Melanocyte of skin (primary cell): ENCODE data around the gene TRAPPC3L. TPM values are rescaled to one million over a fixed set of nuclear protein-coding genes. Genes with fewer than 3 reads are reported as not detected.

Experiments used
- total RNA-seq, 2 donors: library from RNA; depleted of rRNA; stranded (reverse); fragments of >200 nt; gene quantifications; 2 replicates each; pipeline ENCODE4 v1.2.3, GENCODE V29; 2012

The TRAPPC3L gene
- total RNA-seq: under 1 TPM in 1 of 2 donors, not detected in 1; under 0.01 TPM

GRCh38 chr6:116545651-116546050, at the start of gene TRAPPC3L:
TRAPPC3L (minus strand) TSS chr6:116545684; CDS start chr6:116545514, 170 bp downstream.

DNA sequence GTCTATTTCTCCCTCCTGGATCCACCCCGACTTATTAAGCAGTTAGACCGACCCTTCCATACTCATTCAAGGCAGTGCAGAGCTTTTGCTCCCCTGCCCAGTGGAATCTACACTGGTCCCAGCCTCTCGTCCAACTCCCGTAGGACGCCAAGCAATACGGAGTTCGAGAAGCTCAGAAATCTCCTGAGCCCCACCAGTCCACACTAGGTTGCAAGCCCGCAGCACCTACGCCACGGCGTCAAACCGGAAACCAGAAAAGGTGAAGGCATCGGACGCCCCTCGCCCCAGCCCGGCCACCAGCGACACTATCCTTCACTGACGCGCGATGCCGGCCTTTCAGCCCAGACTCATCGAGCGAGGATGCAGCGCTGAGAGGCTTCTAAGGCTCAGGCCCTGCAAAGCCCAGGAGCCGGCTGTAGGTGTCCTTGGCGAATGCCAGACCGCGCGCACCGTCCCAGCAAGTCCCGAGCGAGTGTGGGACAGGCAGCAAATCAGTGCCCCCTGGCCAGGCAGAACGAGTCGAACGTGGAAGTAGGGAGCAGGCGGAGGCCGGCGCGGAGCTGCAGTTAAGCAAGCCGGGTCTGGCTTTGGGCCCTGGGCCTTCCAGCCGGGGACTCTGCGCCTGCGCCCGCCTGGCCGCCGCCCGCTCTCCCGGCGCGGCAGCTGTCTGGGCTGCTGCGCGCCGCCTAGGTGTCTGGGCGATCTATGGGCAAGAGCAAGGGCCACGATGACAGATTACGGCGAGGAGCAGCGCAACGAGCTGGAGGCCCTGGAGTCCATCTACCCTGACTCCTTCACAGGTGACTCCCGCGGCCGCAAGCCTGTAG, 25.6 kb upstream of the TRAPPC3L start, which contains the start of gene RWDD1:
RWDD1 (plus strand) TSS at position 649 of the 827 bp plus-strand sequence; CDS start at position 728, 79 bp downstream.

GRCh38 chr6:116553451-116553850, 8.0 kb upstream of the TRAPPC3L start, which contains the start of gene CALHM4:
CALHM4 (plus strand) TSS chr6:116553751; CDS start chr6:116553794, 43 bp downstream.

DNA sequence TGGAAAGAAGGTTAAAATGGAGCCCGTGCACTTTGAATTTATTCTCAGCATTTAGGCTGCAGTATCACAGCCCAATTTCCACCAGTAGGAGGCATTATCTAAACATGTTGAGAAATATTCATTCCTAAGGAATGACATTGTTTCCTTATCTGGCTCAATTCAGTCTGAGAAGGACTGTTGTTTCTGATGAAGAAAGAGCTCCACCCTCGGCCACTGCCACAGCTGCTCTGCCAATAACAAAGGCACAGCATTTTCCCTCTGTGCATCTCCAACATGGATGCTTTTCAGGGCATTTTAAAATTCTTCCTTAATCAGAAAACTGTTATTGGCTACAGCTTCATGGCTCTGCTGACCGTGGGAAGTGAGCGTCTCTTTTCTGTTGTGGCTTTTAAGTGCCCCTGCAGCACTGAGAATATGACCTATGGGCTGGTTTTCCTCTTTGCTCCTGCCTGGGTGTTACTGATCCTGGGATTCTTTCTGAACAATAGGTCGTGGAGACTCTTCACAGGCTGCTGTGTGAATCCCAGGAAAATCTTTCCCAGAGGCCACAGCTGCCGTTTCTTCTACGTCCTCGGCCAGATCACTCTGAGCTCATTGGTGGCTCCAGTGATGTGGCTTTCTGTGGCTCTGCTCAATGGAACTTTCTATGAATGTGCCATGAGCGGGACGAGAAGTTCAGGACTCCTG, 33.9 kb downstream of the TRAPPC3L start, which contains the start of gene CALHM5:
CALHM5 (plus strand) TSS at position 216 of the 687 bp plus-strand sequence; CDS start at position 274, 58 bp downstream.

DNA sequence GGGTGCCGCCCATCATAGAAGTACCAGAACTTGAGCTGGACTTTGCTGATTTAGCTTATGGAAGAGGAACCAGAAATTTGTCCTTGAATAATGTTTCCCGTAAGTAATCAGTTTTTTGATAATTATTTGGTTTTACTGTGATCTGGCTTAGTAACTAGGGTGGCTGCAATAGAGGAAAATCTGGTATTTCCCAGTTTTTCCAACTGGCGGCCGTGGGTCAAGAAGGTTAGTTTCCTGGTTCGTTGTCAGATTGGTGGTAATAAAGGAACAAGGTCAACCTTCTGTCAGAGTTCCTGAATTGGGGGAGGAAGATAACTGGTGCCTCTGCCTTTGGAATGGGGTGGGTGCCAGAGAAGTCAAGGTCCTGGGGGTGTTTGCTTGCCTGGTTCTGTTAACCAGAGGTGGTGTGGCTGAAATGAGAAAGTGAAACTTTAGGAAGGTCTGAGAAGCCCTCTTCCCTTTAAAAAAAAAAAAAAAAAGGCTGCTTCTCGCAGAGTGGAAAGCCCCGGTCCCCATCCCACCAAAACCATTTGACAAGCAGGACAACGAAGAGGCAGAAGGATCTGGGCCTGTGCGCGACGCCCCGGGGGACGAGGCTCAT, 84.1 kb downstream of the TRAPPC3L start, which contains the start of gene CALHM6:
CALHM6 (plus strand) TSS at position 45 of the 601 bp plus-strand sequence; CDS start at position 600, 555 bp downstream.

Other genes starting within 250 kb of the TRAPPC3L start
- gene DSE, start 174.7 kb downstream of the TRAPPC3L start, total RNA-seq: 10 to 100 TPM in 1 of 2 donors, 1 to 10 TPM in 1; 8.7 to 11.7 TPM
- under 1 TPM; 0.34 to 1.00 TPM for gene CALHM6, start 84.3 kb downstream of the TRAPPC3L start, total RNA-seq
- gene CALHM5, start 34.0 kb downstream of the TRAPPC3L start, total RNA-seq: under 1 TPM; 0.34 to 0.67 TPM
- gene CALHM4, start 8.1 kb upstream of the TRAPPC3L start, total RNA-seq: under 1 TPM in 1 of 2 donors, not detected in 1; under 0.01 TPM
- 10 to 100 TPM; 26.5 to 31.6 TPM for gene RWDD1, start 25.8 kb upstream of the TRAPPC3L start, total RNA-seq
- under 1 TPM; under 0.01 to 0.34 TPM for gene RSPH4A, start 70.8 kb upstream of the TRAPPC3L start, total RNA-seq
- 10 to 100 TPM; 11.7 to 15.7 TPM for gene ZUP1, start 123.1 kb upstream of the TRAPPC3L start, total RNA-seq
- gene KPNA5, start 135.5 kb upstream of the TRAPPC3L start, total RNA-seq: 1 to 10 TPM; 4.3 to 6.9 TPM
- gene FAM162B, start 220.0 kb upstream of the TRAPPC3L start, total RNA-seq: under 1 TPM in 1 of 2 donors, not detected in 1; under 0.01 TPM